HEK293T (cell line): ENCODE data around the gene PALLD.

Source experiments
- CTCF ChIA-PET: fragments of 350-600 bp; formaldehyde crosslinking; extraction: SDS; loops from one replicate; lab custom pipeline; 2021; ENCODE audit warnings: antibody characterized with exemption, inconsistent platforms; lab: Yijun Ruan, JAX
- POLR2A ChIA-PET: fragments of 350-600 bp; formaldehyde crosslinking; extraction: SDS; loops from one replicate; lab custom pipeline; 2020; ENCODE audit warnings: antibody characterized with exemption, inconsistent platforms; lab: Yijun Ruan, JAX
- DNase-seq: peaks from one replicate; pipeline ENCODE4 v3.0.0; 2012; ENCODE audit warnings: mixed read lengths; ENCODE audit errors: extremely low spot score
- ARNT ChIP-seq: fragments of 450-650 bp; IDR thresholded peaks from 2 replicates; pipeline ENCODE4 v1.6.1; 2017; ENCODE audit warnings: mild to moderate bottlenecking
- BHLHE40 ChIP-seq: fragments of 450-650 bp; IDR thresholded peaks from 2 replicates; pipeline ENCODE4 v1.6.1; 2016; ENCODE audit warnings: mild to moderate bottlenecking, moderate library complexity, borderline replicate concordance
- CTBP1 ChIP-seq: fragments of 450-650 bp; IDR thresholded peaks from 2 replicates; pipeline ENCODE4 v1.6.1; 2016; ENCODE audit warnings: borderline replicate concordance
- ELF4 ChIP-seq: fragments of 450-650 bp; IDR thresholded peaks from 2 replicates; pipeline ENCODE4 v1.6.1; 2017; ENCODE audit warnings: antibody characterized with exemption
- FOXA1 ChIP-seq: fragments of 450-650 bp; IDR thresholded peaks from 2 replicates; pipeline ENCODE4 v1.6.1; 2016; ENCODE audit warnings: mild to moderate bottlenecking
- FOXK2 ChIP-seq: fragments of 450-650 bp; IDR thresholded peaks from 2 replicates; pipeline ENCODE4 v1.6.1; 2016; ENCODE audit warnings: mild to moderate bottlenecking
- FOXM1 ChIP-seq: fragments of 450-650 bp; IDR thresholded peaks from 2 replicates; pipeline ENCODE4 v1.6.1; 2017; ENCODE audit warnings: mild to moderate bottlenecking, borderline replicate concordance
- HDGF ChIP-seq: fragments of 450-650 bp; IDR thresholded peaks from 2 replicates; pipeline ENCODE4 v1.6.1; 2017; ENCODE audit warnings: antibody characterized with exemption, borderline replicate concordance
- L3MBTL2 ChIP-seq: fragments of 450-650 bp; conservative IDR thresholded peaks from 2 replicates; pipeline ENCODE4 v1.6.1; 2016; ENCODE audit warnings: mild to moderate bottlenecking
- LEF1 ChIP-seq: fragments of 450-650 bp; IDR thresholded peaks from 2 replicates; pipeline ENCODE4 v1.6.1; 2017; ENCODE audit warnings: mild to moderate bottlenecking, borderline replicate concordance
- NFRKB ChIP-seq: fragments of 450-650 bp; IDR thresholded peaks from 2 replicates; pipeline ENCODE4 v1.6.1; 2016; ENCODE audit warnings: mild to moderate bottlenecking, moderate library complexity
- PKNOX1 ChIP-seq: fragments of 450-650 bp; IDR thresholded peaks from 2 replicates; pipeline ENCODE4 v1.6.1; 2016
- SP1 ChIP-seq: fragments of 450-650 bp; IDR thresholded peaks from 2 replicates; pipeline ENCODE4 v1.6.1; 2017
- SUZ12 ChIP-seq: fragments of 450-650 bp; IDR thresholded peaks from 2 replicates; pipeline ENCODE4 v1.6.1; 2016; ENCODE audit warnings: mild to moderate bottlenecking
- TARDBP ChIP-seq: fragments of 450-650 bp; IDR thresholded peaks from 2 replicates; pipeline ENCODE4 v1.6.1; 2016
- ZNF384 ChIP-seq: fragments of 450-650 bp; IDR thresholded peaks from 2 replicates; pipeline ENCODE4 v1.6.1; 2016

Gene PALLD

DNA sequence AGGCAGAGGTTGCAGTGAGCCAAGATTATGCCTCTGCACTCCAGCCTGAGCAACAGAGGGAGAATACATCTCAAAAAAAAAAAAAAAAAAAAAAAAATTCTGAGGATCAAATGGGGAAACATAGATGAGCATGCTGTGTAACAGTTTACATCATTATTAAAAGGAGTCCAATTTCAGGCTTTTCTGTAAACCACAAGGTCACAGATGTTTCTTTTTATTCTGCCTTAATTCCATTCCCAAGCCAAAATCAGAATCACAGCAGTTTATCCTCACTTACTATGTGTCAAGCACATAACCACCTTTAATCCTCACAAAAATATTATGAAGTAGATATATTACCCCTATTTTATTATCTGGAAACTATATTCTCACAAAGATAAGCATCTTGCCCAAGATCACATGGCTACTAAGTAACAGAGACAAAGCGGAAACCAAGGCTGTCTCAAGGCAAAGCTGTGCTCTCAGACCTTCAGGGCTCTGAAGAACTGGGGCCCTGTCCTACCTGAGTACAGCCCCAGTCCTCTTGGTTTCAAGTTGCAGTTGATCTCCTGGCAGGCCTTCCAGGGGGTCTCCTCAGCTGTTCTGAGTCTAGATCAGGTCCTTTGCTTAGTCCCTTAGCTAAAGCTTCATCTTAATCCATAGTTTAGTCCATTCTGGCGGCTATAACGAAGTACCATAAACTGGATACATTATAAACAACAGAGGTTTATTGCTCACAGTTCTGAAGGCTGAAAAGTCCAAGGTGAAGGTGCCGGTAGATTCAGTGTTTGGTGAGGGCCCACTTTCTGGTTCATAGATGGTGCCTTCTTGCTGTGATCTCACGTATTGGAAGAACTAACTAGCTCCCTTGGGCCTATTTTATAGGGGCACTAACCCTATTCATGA is 141.3 kb downstream of the PALLD start:
- no peak for TF ChIP-seq CTBP1
- TF ChIP-seq BHLHE40: no peak
- no peak for TF ChIP-seq ELF4
- TF ChIP-seq ARNT: no peak
- no peak for TF ChIP-seq L3MBTL2
- TF ChIP-seq ZNF384: 0 out of 2 replicates have a peak, but pooled peaks have one; percentile 56
- TF ChIP-seq NFRKB: no peak
- TF ChIP-seq HDGF: no peak
- ChIA-PET CTCF (interaction anchor here (0.7 to 1.4 kb wide), 3 partner anchors 10 to 283 kb away, joined by 3 to 9 read pairs (median 6); no protein-coding TSS in a partner anchor), POLR2A (no interaction called here)
- DNase-seq: no peak

- POLR2A ChIA-PET: no interaction called here
Observed at GRCh38 chr4:168639914-168640313, 143.1 kb downstream of the PALLD start.

DNA sequence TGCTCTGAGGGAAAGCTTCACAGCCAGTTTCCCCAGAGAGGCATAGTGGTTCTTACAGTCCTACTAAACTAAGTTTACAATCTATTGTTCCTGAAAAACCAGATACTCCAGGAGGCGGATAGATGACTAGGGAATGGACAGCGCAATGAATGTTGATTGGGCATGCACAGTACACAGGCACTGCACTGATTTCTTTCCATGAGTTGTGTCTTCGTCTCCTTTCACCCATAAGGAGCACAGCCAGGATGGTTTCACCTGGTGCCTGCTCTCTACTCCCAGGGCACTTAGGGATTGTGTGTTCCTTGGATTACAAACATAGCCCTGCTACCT is 144.9 kb downstream of the PALLD start:
- TF ChIP-seq ARNT: no peak
- no peak for TF ChIP-seq ZNF384
- TF ChIP-seq ELF4: no peak
- TF ChIP-seq NFRKB: no peak
- TF ChIP-seq SP1: no peak
- no peak for TF ChIP-seq BHLHE40
- TF ChIP-seq TARDBP: no peak
- no peak for TF ChIP-seq SUZ12
- TF ChIP-seq CTBP1: no peak
- no peak for TF ChIP-seq PKNOX1
- TF ChIP-seq HDGF: no peak
- no peak for TF ChIP-seq L3MBTL2
- ChIA-PET POLR2A (no interaction called here), CTCF (no interaction called here)
- DNase-seq: no peak

More at GRCh38 chr4:168639914-168640313, 143.1 kb downstream of the PALLD start:
- TF ChIP-seq PKNOX1 (0 out of 2 replicates have a peak, but pooled peaks have one; percentile 0), BHLHE40 (no peak), ZNF384 (no peak), CTBP1 (no peak)
- no peak for DNase-seq
- CTCF ChIA-PET: interaction anchor here (0.8 kb wide), 1 partner anchor 8 kb away, joined by 4 read pairs; no protein-coding TSS in a partner anchor

- CTCF ChIA-PET: interaction anchor here (0.9 kb wide), 1 partner anchor 28 kb away, joined by 3 read pairs; no protein-coding TSS in a partner anchor
- no peak for DNase-seq
- POLR2A ChIA-PET: no interaction called here
- no peak for TF ChIP-seq SUZ12
- no peak for TF ChIP-seq BHLHE40
- TF ChIP-seq FOXM1: no peak
- no peak for TF ChIP-seq NFRKB
- TF ChIP-seq ELF4: no peak
- TF ChIP-seq SP1: no peak
- TF ChIP-seq FOXA1: no peak
- no peak for TF ChIP-seq L3MBTL2
- TF ChIP-seq CTBP1: no peak
- TF ChIP-seq HDGF: no peak
- TF ChIP-seq ARNT: no peak
- TF ChIP-seq TARDBP: no peak
- no peak for TF ChIP-seq LEF1
- no peak for TF ChIP-seq ZNF384
Observed at GRCh38 chr4:168642591-168642990, 145.7 kb downstream of the PALLD start.

GRCh38 chr4:168643111-168643795 is 146.4 kb downstream of the PALLD start:
- ChIA-PET POLR2A (interaction anchor here (1.1 kb wide), 1 partner anchor 10 kb away, joined by 3 read pairs; no protein-coding TSS in a partner anchor), CTCF (interaction anchor here (0.9 kb wide), 1 partner anchor 29 kb away, joined by 3 read pairs; no protein-coding TSS in a partner anchor)
- DNase-seq: no peak
- peak; percentile 86 for TF ChIP-seq PKNOX1
- no peak for TF ChIP-seq SP1

DNA sequence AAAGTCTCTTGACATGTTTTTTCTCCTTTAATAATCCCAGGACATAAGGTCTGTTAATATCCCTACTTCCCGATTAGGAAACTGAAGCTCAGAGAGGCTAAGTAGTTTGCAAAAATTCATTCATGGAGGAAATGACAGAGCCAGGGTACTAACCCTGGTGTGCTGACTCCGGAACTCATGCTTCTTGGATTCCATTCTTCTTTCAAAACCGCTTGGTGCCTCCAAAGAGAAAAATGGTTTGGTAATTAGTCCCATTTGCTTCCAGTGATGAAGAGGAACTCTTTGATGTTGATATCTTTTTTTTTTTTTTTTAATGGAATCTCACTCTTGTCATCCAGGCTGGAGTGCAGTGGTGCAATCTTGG is 146.9 kb downstream of the PALLD start:
- CTCF ChIA-PET: interaction anchor here (0.7 to 0.9 kb wide), 2 partner anchors 12 to 29 kb away, joined by 3 read pairs; no protein-coding TSS in a partner anchor
- POLR2A ChIA-PET: interaction anchor here (1.1 kb wide), 1 partner anchor 9 kb away, joined by 3 read pairs; no protein-coding TSS in a partner anchor
- DNase-seq: no peak
- TF ChIP-seq SP1: no peak
- no peak for TF ChIP-seq LEF1
- TF ChIP-seq ELF4: no peak
- no peak for TF ChIP-seq SUZ12
- no peak for TF ChIP-seq FOXA1
- no peak for TF ChIP-seq TARDBP
- no peak for TF ChIP-seq PKNOX1
- TF ChIP-seq CTBP1: no peak
- TF ChIP-seq ARNT: no peak
- no peak for TF ChIP-seq FOXK2
- TF ChIP-seq FOXM1: no peak
- no peak for TF ChIP-seq ZNF384
- no peak for TF ChIP-seq HDGF
- TF ChIP-seq BHLHE40: no peak
